Right ventricle myocardium inferior (tissue), 1 donor: ENCODE data around the gene RIPOR3. TPM values are rescaled to one million over a fixed set of nuclear protein-coding genes. Genes with fewer than 3 reads are reported as not detected.
A peak's percentile ranks its signal among the peaks of the same experiment; 100 is the strongest.
"Not testable (repeated sequence)": the region's sequence is repeated elsewhere in the genome, so short reads cannot be mapped to it uniquely, and the experiment has no call there.

Experiments used
- ATAC-seq: fragments of 200-7000 bp; cut with Tn5 transposase; one replicate; pipeline ENCODE4 v1.9.1; 2020; ENCODE audit warnings: mild to moderate bottlenecking, moderate library complexity
- DNase-seq: peaks from one replicate; pipeline ENCODE4 v3.0.0; 2021; ENCODE audit errors: missing footprints
- intact Hi-C: fragments of 100-400 bp; cut with DNase I; formaldehyde crosslinking; loops from one replicate; pipeline ENCODE4 v1.11.0; 2022
- total RNA-seq: library from RNA; stranded (reverse); fragmentation: NEBNext Ultra II Directional; extraction: Animal tissue kit (Norgen Biotek cat#: 25700); gene quantifications from one replicate; pipeline ENCODE4 v1.2.1, GENCODE V29; 2021
- donor health status: DM: no; HTN: yes; CAD: no; lungs with severe emphysema.

RIPOR3 gene
- total RNA-seq, 1 donor from 2014 or later = 8.3 TPM

DNA sequence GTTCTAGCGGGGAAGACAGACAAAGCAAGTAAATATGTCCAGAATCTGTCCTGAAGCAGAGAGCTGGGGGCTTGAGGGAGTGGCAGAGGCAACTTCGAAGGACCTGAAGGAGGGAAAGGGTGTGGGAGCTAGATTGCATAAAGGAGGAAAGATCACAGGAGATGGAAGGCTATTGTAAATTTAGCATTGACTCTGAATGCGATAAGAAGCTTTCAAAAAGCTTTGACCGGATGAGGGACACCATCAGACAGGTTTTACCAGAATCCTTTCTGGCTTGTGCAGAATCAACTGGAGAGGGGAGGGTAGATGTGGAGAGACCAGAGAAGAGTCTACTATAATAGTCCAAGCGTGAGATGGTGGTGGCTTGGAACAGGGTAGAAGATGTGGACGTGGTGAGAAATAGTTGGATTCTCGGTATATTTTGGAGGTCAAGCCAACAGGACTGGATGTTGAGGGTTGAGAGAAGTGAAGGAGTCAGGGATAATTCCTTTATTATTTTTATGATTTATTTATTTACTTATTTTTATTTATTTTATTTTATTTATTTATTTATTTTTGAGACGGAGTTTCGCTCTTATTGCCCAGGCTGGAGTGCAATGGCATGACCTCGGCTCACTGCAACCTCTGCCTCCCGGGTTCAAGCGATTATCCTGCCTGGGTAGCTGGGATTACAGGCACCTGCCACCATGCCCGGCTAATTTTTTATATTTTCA, 19.9 kb upstream of the RIPOR3 start:
- DNase-seq = no peak
- intact Hi-C loops = loop anchor here (10.0 kb wide), 1 partner anchor 526 kb away; no protein-coding TSS in a partner anchor
- ATAC-seq = no peak

DNA sequence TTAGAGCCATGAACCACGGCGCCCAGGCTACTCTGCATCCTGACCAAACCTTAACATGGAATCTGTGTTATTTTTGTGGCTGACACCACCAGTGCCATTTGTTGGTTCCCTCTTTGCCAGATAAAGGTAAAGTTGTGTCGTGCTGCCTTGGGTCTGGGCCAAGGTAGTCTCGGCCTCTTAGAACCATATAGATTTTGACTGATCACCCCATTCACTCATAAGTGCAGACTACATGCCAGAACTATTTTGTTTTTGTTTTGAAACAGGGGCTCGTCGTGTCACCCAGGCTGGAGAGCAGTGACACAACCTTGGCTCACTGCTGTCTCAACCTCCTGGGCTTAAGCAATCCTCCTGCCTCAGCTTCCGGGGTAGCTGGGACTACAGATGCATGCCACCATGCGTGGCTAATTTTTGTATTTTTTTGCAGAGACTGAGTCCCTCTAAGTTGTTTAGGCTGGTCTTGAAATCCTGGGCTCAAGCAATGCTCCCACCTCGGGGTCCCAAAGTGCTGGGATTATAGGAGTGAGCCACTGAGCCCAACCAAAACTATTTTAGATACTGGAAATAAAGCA, 19.2 kb upstream of the RIPOR3 start:
- intact Hi-C loops = loop anchor here (10.0 kb wide), 1 partner anchor 526 kb away; no protein-coding TSS in a partner anchor

DNA sequence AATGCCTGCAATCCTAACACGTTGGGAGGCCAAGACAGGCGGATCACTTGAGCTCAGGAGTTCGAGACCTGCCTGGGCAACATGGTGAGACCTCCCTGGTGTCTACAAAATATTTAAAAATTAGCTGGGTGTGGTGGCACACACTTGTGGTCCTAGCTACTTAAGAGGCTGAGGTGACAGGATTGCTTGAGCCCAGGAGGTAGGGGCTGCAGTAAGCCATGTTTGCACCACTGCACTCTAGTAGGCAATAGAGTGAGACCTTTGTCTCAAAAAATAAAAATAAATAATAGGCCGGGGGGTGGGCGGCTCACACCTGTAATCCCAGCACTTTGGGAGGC, 18.3 kb upstream of the RIPOR3 start:
- no peak for DNase-seq
- ATAC-seq = no peak
- intact Hi-C loops = no loop called here

More for the DNA sequence above, 19.2 kb upstream of the RIPOR3 start:
- ATAC-seq (no peak), DNase-seq (no peak)

DNA sequence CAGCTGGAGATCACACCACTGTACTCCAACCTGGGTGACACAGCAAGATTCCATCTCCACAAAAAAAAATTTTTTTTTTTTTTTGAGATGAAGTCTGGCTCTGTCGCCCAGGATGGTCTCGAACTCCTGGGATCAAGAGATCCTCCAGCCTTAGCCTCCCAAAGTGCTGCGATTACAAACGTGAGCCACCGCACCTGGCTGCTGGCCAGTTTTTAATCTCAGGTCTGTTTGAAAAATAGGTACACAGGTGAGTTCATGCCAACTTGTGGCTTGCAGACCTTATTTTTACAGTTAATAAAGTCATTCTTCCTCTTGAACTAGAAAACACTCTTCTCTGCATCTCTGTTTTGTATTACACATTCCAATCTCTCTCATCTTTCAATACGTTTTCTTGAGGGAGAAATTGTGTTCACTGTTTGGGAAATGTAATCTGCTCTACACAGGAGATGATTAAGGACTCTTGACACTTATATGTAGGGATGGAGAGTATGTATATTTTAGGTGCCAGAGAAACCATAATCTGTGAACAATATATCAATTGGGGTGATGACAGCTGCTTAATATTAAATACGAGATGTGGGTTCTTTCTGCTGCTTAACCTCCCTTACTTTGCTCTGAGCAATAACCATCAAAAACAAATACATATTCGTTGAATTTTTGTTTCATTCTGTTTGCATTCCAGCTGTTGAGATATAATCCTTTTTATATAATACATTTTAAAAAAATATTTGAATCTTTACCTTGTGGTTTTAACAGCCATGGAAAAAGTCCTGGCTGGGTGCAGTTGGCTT, 17.7 kb upstream of the RIPOR3 start:
- DNase-seq = no peak
- intact Hi-C loops = no loop called here
- ATAC-seq = no peak

DNA sequence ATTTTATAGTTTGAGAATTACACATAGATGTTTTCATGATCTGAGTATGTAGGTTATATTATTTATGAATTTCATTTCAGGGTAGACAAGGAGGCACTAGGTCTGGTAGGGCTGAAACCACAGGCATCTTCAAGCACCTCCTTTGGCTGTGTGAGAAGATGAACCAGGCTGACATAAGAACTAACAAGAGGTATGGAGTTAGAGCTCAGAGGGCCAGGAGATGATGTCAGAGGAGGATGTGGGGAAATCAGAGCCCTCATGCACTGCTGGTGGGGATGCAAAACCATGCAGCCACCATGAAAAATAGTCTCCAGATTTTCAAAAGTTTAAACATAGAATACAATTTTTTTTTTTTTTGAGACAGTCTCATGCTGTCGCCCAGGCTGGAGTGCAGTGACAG, 13.6 kb upstream of the RIPOR3 start:
- intact Hi-C loops = no loop called here
- ATAC-seq = no peak

DNA sequence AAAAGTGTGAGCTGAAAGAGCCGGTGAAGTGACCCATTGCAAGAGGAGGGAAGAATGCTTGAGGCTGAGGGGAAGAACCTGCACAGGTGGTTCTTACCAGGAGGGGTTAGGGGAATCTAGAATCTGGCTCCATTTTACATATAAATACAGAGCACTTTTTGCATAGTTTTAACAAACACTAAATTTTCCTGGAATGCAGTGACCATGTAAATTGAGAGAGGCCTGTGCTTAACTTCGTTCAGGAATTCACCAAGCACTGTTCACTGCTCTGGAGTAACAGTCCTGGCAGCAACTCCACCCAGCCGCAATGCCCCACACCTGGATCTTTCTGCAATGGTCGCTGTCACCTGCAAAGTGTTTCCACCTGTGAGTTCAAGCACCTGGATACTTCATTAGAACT, 13.2 kb upstream of the RIPOR3 start:
- DNase-seq = no peak
- ATAC-seq = no peak
- intact Hi-C loops = no loop called here

More for the DNA sequence above, 13.6 kb upstream of the RIPOR3 start:
- no peak for DNase-seq

DNA sequence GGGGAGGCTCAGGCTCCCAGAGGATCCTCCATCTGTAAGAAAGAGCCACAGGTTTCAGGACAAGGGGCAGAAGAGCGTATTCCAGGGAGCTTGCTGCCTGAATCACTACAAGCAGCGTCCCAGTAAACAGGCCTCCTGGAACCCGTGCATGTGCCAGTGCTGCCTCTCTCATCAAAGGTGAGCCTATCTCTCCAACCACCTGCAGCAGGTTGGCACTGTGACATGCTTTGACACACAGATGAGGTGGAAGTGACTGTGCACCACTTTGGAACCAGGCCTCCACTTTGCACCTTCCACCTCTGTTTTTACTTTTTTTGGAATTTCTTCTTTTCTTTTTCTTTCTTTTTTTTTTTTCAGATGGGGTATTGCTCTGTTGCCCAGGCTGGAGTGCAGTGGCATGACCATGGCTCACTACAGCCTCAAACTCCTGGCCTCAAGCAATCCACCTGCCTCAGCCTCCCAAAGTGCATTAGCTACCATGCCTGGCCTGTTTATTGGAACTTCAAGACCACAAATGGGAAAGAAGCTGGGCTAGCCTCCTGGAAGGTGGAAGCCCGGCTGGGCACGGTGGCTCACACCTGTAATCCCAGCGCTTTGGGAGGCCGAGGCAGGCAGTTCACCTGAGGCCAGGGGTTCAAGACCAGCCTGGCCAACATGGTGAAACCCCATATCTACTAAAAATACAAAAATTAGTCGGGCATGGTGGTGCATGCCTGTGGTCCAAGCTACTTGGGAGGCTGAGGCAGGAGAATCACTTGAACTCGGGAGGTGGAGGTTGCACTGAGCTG, 12.5 kb upstream of the RIPOR3 start:
- intact Hi-C loops, ATAC-seq, DNase-seq: not testable (repeated sequence)

DNA sequence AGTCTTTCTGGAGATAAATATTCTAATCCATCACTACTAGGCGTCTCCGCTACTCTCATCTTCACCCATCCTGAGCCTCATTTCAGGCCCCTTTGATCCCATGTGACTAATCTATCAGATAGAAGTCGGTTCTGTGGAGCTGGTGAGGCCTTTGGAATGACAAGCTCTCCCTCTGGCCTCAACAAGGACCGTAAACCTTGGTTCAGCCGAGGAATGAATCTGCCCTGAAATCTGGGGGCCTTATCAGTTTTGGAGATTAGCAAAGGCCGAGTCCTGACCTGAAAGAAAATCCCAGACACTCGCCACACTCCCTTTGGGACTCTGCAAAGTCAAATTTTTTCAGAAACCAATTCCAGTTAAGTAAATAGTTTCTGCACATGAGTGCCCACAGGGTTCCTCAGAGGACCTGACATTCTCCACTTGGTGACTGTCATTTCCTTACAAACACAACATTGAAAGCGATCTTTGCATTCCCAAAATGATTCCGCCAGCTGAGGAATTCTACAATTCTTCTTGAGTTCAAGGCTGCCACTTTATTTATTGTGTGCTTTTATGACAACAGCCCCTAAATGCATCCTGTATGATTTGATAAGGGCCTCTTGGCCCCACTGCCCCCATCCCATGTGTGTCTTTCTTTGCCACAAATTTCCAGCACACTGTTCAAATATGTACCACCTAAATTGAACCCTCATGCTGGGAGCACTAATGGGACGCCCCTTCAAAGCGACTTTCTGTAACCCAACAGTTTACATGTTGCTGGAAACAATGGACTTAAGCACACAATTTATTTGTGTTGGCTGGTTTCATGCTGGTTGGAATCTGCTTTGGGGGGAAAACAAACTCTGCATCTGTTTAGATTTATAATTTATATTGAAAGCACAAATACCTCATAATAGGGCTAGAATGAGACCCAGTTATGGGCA, 10.0 kb upstream of the RIPOR3 start:
- intact Hi-C loops = no loop called here
- DNase-seq (no peak), ATAC-seq (no peak)

DNA sequence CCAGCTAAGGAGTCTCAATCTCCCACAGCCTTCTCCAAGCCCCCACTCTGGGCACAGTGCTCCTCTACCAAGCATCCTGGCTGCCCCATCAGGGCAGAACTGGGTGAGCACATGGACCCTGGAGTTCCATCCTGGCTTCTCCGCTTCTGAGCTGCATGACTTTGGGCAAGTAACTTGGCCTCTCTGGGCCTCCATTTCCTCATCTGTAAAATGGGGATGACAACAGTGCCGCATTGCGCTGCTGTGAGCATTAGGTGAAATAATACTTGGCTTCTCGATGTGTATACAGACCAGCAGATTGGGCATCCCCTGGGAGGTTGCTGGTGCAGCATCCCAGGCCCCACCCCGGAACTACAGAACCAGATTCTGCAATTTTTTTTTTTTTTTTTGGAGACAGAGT, 8.3 kb upstream of the RIPOR3 start:
- DNase-seq = no peak
- ATAC-seq = no peak
- intact Hi-C loops = loop anchor here (10.0 kb wide), 1 partner anchor 65 kb away; no protein-coding TSS in a partner anchor

DNA sequence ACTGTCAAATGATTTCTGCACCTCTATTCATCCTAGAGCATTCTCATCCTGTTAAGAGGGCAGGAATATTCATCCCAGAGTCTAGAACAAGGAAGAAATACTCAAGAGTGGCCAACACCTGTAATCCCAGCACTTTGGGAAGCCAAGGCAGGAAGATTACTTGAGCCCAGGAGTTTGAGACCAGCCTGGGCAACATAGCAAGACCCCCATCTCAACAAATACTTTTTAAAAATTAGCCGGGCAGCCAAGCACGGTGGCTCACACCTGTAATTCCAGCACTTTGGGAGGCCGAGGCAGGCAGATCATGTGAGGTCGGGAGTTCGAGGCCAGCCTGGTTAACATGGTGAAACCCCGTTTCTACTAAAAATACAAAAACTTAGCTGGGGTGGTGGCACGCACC, 6.9 kb upstream of the RIPOR3 start:
- intact Hi-C loops = loop anchor here (10.0 kb wide), 1 partner anchor 63 kb away; no protein-coding TSS in a partner anchor
- not testable (repeated sequence) for ATAC-seq, DNase-seq

DNA sequence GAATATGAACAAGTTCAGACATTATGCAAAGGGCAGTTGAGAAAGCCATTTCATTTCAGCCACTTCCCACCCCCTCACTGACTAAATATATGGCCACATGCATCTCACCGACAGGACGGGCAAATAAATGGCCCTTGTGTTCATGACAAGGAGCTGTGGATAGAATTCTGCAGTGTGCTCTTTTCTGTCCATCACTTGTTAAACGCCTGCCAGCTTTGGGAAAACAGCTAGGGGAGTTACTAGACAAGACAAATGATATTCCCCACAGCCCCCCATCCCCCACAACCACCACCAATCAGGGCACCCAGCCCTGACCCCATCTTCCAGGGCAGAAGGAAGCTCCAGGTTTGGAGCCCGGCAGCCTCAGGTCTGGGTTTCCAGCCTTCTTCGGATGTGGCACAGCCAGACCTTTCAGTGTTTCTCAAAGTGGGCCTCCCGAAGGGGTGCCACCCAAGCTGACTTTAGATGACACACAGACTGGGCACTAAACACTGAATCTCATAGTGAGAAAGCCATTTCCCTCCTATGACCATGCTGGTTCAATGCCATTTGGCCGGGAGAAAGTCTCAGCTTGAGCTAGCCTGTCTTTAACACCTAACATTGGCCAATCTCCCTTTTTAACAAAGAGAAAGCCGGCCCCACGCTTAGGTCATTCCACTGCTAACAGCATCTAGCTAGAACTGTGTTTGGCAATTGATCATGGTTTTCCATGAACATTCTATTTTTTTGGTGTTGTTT, 4.0 kb upstream of the RIPOR3 start:
- intact Hi-C loops = loop anchor here (10.0 kb wide), 1 partner anchor 61 kb away; no protein-coding TSS in a partner anchor
- DNase-seq = no peak
- ATAC-seq = peak; percentile 45

DNA sequence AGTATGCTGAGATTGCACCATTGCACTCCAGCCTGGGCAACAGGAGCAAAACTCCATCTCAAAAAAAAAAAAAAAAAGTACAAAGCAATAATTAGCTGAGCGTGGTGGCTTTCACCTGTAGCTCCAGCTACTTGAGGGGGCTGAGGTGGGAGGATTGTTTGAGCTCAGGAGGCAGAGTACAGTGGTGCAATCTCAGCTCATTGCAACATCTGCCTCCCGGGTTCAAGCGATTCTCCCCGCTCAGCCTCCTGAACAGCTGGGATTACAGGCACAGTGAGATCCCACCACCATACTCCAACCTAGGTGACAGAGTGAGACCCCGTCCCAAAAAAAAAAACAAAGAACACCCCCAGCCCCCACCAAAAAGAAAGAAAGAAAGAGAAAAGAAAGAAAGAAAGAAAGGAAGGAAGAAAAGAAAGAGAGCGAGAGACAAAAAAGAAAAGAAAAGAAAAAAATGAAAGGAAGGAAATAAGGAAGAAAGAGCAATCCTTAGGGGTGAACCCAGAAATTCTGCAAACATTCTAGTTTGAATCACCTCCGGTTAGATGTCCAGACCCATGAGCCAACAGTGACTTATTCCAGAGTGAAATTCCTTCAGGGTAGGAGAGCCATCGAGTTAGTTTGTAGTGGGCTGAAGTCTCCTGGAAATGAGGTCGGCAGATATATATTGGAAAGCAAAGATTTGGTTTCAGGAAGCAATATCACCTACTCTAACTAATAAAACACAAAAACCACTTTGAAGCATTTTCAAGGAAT, 3.2 kb upstream of the RIPOR3 start:
- no peak for DNase-seq
- no peak for ATAC-seq
- intact Hi-C loops = loop anchor here (10.0 kb wide), 1 partner anchor 60 kb away; no protein-coding TSS in a partner anchor

DNA sequence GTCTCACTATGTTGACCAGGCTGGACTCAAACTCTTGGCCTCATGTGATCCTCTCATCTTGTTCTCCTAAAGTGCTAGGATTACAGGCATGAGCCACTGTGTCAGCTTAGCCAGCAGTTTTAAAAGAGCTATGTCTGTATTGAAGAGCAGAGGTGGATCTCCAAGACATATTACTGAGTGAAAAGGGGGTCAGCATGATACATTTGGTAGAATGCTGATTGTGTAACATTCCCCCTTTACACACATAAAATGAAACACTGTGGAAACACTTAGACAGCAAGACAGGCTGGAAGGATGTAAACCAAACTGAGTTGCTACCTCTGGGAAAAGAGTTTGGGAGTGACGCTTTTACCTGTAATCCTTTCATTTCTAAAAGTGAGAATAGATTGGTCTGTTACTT, 1.7 kb upstream of the RIPOR3 start:
- intact Hi-C loops = loop anchor here (10.0 kb wide), 1 partner anchor 58 kb away; no protein-coding TSS in a partner anchor
- ATAC-seq (no peak), DNase-seq (no peak)

DNA sequence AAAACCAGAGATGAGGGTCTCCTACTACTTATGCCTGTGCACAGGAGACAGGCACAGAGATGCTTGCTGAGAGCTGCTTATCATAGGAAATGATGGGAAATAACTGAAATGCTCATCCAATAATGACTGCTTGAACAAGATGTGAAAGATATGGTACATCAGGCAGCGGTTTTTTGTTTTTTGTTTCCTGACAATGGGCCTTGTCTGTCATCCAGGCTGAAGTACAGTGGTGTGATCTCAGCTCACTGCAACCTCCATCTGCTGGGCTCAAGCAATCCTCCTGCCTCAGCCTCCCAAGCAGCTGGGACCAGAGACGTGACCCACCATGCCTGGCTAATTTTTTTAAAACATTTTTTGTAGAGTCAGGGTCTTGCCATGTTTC, 1.2 kb upstream of the RIPOR3 start:
- DNase-seq (no peak), ATAC-seq (no peak)
- intact Hi-C loops = loop anchor here (10.0 kb wide), 1 partner anchor 58 kb away; no protein-coding TSS in a partner anchor

DNA sequence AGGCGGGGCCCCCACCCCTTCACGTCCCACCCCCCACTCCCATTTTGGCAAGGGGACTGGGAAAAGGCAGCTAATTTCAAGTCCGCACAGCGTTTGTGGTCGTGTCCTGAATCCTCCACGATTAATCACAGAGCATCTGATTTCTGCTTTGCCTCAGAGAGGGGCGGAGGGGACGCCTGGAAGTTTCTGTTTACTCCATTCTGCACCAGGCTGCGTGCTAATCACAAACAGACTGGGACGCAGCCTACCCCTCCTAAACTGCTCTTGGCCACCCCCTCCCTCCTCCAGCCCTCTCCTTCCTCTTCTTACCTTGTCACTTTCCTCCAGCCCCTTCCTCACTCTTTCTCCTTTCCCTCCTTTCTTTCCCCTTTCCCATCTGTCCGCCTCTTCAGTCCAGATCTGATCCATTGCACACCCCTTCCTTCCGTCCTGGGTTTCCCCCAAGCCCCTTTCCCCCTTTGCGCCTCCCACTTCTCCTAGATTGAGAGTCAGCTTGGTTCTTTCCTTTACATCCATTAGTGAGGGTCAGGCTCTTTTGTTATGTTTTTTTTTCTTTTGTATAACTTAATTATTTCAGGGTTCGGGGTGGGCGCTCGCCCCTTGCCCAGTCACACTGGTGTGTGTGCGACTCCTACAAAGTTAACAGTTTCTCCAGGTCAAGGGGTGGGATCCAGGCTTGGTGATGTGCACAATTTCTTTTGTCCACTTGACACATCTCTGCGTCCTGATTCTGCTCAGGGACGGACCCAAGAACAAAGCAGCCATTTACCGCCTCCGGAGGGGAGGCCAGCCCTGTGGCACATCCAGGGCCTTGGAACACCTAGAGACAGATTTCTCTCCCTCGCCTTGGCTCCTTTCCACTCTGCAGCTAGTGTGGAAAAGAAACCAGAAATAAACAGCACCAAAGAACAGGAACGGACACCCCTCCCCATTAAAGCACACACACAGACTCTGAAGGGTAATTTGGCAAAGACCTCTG, 520 bp upstream of the RIPOR3 start:
- intact Hi-C loops = loop anchor here (10.0 kb wide), 1 partner anchor 57 kb away; no protein-coding TSS in a partner anchor
- no peak for DNase-seq
- ATAC-seq = peak; percentile 15
